LNCAP (cell line): Measurements from ENCODE around the gene GNG2.

Source experiments
- CTCF ChIP-seq: fragments of 450-650 bp; IDR thresholded peaks from 2 replicates; pipeline ENCODE4 v1.5.1; 2017; ENCODE audit warnings: mild to moderate bottlenecking

The GNG2 gene

GRCh38 chr14:51879170-51879569, 18.8 kb downstream of the GNG2 start:
- no peak for TF ChIP-seq CTCF

- no peak for TF ChIP-seq CTCF
Observed at GRCh38 chr14:51880835-51881580, 20.6 kb downstream of the GNG2 start.

DNA sequence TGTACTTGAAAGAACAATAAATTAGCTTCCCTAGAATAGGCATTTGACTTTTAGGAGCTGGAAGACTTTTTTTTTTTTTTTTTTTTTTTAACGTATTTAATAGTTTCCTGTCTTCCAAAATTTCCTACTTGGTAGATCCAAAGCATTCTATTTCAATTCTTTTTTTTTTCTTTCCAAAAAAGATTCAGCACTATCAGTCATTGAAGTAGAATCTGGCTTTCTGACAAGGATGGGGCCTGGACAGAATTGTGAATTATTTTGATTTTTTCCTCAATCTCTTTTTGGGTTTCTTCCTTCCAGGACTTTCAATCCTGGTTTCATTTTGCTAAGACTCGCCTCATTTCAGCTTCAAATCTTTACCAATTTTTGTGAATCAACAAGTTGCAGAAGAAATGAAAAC, 21.2 kb downstream of the GNG2 start:
- TF ChIP-seq CTCF: no peak

- TF ChIP-seq CTCF: no peak
Observed at GRCh38 chr14:51883232-51883631, 22.8 kb downstream of the GNG2 start.

DNA sequence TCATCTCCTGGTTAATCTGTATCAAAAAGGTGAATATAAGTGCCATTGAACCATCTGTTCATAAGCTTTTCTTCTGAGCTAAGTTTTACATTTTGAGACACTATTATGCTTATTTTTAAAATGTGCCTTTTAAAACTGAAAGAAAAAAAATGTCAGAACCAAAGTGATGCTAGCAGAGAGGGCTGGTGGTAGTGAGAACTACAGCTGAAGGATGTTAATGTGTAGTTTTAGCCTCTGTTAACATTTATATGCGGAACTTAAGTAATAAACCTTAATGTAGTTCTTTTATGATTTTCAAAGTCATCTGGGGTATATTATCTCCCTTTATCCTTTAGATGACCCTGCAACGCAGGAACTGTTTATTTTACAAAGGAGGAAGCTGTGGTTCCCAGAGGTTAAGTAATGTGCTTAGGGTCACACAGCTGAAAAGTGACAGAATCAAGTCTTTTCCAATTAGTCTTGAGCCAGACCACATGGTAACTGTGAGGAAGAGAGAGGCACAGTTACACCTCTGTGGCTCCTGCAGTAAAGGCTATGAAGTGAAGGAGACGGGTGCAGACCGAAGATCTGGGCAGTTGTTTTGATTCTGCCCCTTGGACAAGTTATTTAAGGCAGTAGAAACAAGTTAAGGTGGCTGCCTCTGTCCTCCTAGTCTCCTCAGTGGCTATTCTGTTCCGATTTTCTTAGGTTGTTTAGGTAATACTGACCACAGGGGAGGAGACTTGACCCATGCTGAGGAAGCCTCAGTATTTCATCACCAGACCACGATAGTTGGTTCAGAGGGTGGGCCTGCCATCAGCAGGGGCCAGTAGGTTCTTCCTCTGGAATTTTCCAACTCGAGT, 23.9 kb downstream of the GNG2 start:
- no peak for TF ChIP-seq CTCF

- no peak for TF ChIP-seq CTCF
Observed at GRCh38 chr14:51889851-51890250, 29.4 kb downstream of the GNG2 start.

- TF ChIP-seq CTCF: no peak
Observed at GRCh38 chr14:51894250-51894649, 33.8 kb downstream of the GNG2 start.
